PC-3 (cell line): ENCODE results near the gene HOXC9.

Experiments used
- CTCF ChIP-seq: fragments of 300-600 bp; sonication (generic); conservative IDR thresholded peaks from 2 replicates; pipeline ENCODE4 v1.5.1; 2017; ENCODE audit warnings: antibody characterized with exemption, low read depth, mild to moderate bottlenecking, low read length
- EZH2 ChIP-seq: fragments of 300-600 bp; sonication (generic); IDR thresholded peaks from one replicate; pipeline ENCODE4 v1.6.1; 2017; ENCODE audit warnings: antibody characterized with exemption, mild to moderate bottlenecking, low read length; ENCODE audit not compliant: unreplicated experiment

- TF ChIP-seq CTCF (no peak), EZH2 (no peak)
Observed at GRCh38 chr12:53969588-53970259, 30.2 kb upstream of the HOXC9 start.
